NB4 (cell line): ENCODE data around the gene HJURP.

Experiments used
- DNase-seq: peaks from one replicate; pipeline ENCODE4 v3.0.0; 2010; ENCODE audit warnings: low read depth
- H3K4me3 ChIP-seq: one replicate; pipeline ENCODE4 v1.5.1; 2011; ENCODE audit warnings: mild to moderate bottlenecking, low read depth, low read length, moderate library complexity
- MYC ChIP-seq: IDR thresholded peaks from 2 replicates; pipeline ENCODE4 v1.6.1; 2011; ENCODE audit warnings: low read depth, low read length
- POLR2A ChIP-seq: IDR thresholded peaks from 2 replicates; pipeline ENCODE4 v1.6.1; 2011; ENCODE audit warnings: mild to moderate bottlenecking; ENCODE audit not compliant: insufficient read length; ENCODE audit errors: extremely low read depth
- TF ChIP-seq, protein P1 (sequence below): IDR thresholded peaks from 2 replicates; pipeline ENCODE4 v1.6.1; 2011; ENCODE audit warnings: low read depth, low read length
- TF ChIP-seq, protein P2 (sequence below): IDR thresholded peaks from one replicate; pipeline ENCODE4 v1.5.1; 2012; ENCODE audit warnings: low read depth, low read length

Gene HJURP

DNA sequence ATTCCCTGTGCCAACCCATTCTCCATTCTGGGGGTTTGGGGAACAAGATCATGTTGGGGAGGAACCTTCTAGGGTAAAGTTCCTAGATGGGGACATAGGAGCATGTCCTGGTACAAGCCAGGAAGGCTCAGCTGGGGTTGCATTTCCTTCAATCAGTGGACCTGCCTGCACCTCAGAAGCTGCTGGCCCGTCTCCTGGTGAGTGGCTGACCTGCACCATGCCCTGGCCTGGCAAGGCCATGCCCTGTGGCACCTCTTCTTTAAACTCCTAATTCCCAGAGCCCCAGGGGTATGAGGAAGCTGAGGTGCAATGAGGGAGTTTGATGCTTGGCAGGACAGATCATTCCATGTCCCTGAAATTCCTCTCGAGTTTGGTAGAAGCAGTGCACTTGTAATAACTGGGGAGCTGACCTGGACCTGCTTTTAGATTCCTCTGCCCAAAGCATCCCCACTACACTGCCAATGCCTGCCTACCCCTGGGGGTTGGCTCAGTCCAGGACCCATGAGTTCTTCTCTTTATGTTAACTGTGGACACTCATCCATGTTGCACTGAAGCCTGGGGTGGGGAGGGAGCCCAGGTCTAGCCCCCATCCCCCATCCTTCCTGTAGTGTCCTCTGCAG is 50.9 kb downstream of the HJURP start:
- no peak for DNase-seq
- TF ChIP-seq, protein P1, sequence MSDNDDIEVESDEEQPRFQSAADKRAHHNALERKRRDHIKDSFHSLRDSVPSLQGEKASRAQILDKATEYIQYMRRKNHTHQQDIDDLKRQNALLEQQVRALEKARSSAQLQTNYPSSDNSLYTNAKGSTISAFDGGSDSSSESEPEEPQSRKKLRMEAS: no peak
- TF ChIP-seq MYC (no peak), POLR2A (no peak)
- TF ChIP-seq, protein P2, sequence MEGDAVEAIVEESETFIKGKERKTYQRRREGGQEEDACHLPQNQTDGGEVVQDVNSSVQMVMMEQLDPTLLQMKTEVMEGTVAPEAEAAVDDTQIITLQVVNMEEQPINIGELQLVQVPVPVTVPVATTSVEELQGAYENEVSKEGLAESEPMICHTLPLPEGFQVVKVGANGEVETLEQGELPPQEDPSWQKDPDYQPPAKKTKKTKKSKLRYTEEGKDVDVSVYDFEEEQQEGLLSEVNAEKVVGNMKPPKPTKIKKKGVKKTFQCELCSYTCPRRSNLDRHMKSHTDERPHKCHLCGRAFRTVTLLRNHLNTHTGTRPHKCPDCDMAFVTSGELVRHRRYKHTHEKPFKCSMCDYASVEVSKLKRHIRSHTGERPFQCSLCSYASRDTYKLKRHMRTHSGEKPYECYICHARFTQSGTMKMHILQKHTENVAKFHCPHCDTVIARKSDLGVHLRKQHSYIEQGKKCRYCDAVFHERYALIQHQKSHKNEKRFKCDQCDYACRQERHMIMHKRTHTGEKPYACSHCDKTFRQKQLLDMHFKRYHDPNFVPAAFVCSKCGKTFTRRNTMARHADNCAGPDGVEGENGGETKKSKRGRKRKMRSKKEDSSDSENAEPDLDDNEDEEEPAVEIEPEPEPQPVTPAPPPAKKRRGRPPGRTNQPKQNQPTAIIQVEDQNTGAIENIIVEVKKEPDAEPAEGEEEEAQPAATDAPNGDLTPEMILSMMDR: no peak
- no peak overlapping the region for H3K4me3 ChIP-seq

DNA sequence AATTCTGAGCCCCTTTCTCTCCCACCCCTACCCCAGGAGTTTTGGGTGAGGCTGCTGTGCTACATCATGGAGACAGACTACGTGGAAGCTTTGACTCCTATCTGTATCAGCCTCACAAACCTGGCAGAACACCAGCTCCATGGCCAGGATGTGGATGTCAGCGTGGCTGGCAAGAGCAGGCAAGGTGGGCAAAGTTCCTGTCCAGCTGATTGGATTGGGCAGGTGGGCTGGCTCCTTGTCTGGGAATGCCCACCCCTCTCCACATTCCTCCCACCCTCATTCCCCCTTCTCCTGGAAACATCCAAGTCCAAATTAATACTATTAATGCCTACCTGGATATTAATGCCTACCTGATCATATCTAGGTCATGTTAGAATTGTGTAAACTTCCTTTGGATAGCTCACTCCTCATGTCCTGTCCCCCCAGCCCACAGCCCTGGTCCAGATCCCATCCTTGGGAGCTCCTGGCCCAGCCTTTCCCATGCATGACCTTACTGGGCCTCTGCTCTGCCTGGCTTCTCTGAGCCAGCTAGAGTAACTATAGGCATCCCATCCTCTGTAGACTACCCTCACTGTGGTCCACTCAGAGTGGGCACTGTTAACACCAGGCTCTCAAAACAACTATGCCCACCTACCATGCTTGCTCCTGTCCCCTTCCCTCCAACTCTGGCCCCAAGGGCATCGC is 52.1 kb downstream of the HJURP start:
- no peak for DNase-seq
- no peak overlapping the region for H3K4me3 ChIP-seq
- TF ChIP-seq MYC (no peak), POLR2A (no peak)
- TF ChIP-seq, protein P2: no peak
- TF ChIP-seq, protein P1: no peak

DNA sequence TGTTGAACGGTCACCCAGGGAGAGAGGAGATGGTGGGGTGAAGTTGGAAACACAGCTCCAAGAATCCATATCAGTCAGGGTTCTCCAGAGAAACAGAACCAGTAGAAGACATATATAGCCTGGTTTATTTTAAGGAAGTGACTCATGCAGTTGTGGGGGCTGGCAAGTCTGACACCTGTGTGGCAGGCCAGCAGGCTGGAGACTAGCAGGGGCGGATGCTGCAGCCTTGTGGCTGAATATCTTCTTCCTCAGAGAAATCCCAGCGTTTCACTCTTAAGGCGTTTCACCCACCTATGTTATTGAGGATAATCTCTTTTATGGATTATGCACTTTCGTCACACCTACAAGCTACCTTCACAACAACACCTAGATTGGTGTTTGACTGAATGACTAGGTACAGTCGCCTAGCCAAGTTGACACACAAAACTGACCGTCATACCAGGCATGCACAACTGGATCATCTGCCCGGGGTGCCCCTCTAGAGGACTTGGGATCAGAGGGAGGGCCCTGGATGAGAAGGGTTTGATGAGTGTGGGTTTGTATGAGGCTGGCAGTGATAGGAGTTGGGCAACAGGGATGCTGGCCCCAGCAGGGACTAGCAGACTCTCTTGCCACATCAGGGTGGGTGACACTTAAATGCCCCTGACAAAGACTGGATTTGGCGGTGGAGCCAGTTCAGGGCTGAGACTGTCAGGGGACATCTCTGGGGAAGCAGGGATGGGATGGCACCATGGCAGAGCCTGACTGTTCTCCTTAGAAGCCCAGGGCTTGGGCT is 52.8 kb downstream of the HJURP start:
- peak; percentile 24 for DNase-seq

DNA sequence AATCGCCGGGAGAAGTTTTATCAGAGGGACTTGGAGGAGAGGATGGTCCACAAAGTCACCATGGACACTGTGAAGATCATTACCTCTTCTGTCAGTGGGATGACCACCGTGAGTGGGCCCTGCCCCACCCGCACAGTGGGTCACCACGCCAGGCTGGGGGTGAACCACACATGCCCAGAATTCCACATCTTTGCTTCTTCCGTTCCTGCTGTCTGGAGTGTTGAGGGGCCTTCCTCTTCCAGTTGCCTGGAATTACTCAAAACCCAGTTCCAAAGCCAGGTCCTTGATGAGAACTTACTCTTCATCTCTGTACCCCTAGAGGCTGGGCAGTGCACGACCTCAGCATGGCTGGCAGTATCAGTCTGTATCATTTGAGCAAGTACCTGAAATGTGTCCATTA is 54.1 kb downstream of the HJURP start:
- no peak overlapping the region for H3K4me3 ChIP-seq
- DNase-seq: no peak
- TF ChIP-seq POLR2A (no peak), MYC (no peak)
- TF ChIP-seq, protein P2: no peak
- TF ChIP-seq, protein P1: no peak

More for the DNA sequence above, 52.8 kb downstream of the HJURP start:
- no peak overlapping the region for H3K4me3 ChIP-seq
- no peak for TF ChIP-seq POLR2A
- TF ChIP-seq, protein P1: no peak
- TF ChIP-seq, protein P2: no peak
- no peak for TF ChIP-seq MYC

GRCh38 chr2:233799716-233800115 is 54.6 kb downstream of the HJURP start:
- TF ChIP-seq POLR2A (no peak), MYC (no peak)
- TF ChIP-seq, protein P2: no peak
- TF ChIP-seq, protein P1: no peak
- H3K4me3 ChIP-seq: no peak overlapping the region
- DNase-seq: no peak
